Ovary (tissue), 9 donors: ENCODE results near the gene TMEM121. TPM values are rescaled to one million over a fixed set of nuclear protein-coding genes. Genes with fewer than 3 reads are reported as not detected.
"Not testable (repeated sequence)": the region's sequence is repeated elsewhere in the genome, so short reads cannot be mapped to it uniquely, and the experiment has no call there.

Experiments
- DNase-seq, 5 donors: peaks; one replicate each; pipeline ENCODE4 v3.0.0-alpha.2; 2019 to 2020
- H3K27ac ChIP-seq, 2 donors: fragments of 200-600 bp; one replicate each; pipeline versions ENCODE4 v1.5.1 to v1.8.0; 2019 to 2022
- H3K27me3 ChIP-seq: fragments of 200-600 bp; one replicate; pipeline ENCODE4 v1.8.0; 2022
- H3K36me3 ChIP-seq: fragments of 200-600 bp; sonication (generic); one replicate; pipeline ENCODE4 v1.5.1; 2019
- H3K4me1 ChIP-seq: one replicate; pipeline ENCODE4 v1.8.1; 2013; ENCODE audit warnings: mild to moderate bottlenecking, moderate library complexity; ENCODE audit not compliant: insufficient read depth
- H3K4me3 ChIP-seq: fragments of 200-600 bp; sonication (generic); one replicate; pipeline ENCODE4 v1.5.1; 2017
- H3K9me3 ChIP-seq, 2 donors: fragments of 200-600 bp in 1 of 2; sonication (generic) in 1 of 2; one replicate each; pipeline versions ENCODE4 v1.5.1 to v1.8.1; 2013 to 2019; ENCODE audit warnings: mild to moderate bottlenecking in 1 of 2, moderate library complexity in 1 of 2
- EP300 ChIP-seq: sonication (generic); formaldehyde crosslinking; IDR thresholded peaks from one replicate; pipeline ENCODE4 v1.6.1; 2017; ENCODE audit warnings: antibody characterized with exemption
- POLR2A ChIP-seq: fragments of 450-650 bp; IDR thresholded peaks from one replicate; pipeline ENCODE4 v1.6.1; 2017; ENCODE audit warnings: antibody characterized with exemption, mild to moderate bottlenecking, moderate library complexity
- WGBS, 3 donors: extraction: QIAGEN DNeasy Blood & Tissue Kit in 1 of 3; methylation state at CpG; one replicate each; pipeline versions ENCODE4 v1.1.5 to v1.1.7; 2013 to 2017; 5-methylcytosine and 5-hydroxymethylcytosine counted together
- intact Hi-C, 4 donors: fragments of 100-400 bp; cut with DNase I; formaldehyde crosslinking; loops; one replicate each; pipeline versions ENCODE4 v1.11.0 to v1.15.1; 2022 to 2023
- polyA plus RNA-seq, 2 donors: library from polyadenylated mRNA; stranded (reverse); fragments of 200-250 nt in 1 of 2; fragments of 350-450 nt in 1 of 2; fragmentation: Illumina TruSeq in 1 of 2; extraction: RNeasy Lipid Tissue Mini Kit (QIAGEN cat#74804) in 1 of 2; gene quantifications; one replicate each; pipeline ENCODE4 v1.2.3, GENCODE V29; 2013 to 2014
- total RNA-seq, 7 donors: library from RNA; depleted of rRNA in 2 of 7; stranded (reverse); fragments of >200 nt in 2 of 7; fragmentation: NEBNext Ultra II Directional in 3 of 7; extraction: Animal tissue kit (Norgen Biotek cat#: 25700) in 3 of 7; gene quantifications; one replicate each; pipeline versions ENCODE4 v1.1.0 to v1.2.4, GENCODE V29; 2016 to 2023
- TF ChIP-seq, protein P1 (sequence below), 3 donors: fragments of 450-650 bp in 2 of 3; fragments of 200-600 bp in 1 of 3; IDR thresholded peaks; one replicate each; pipeline versions ENCODE4 v1.5.1 to v1.8.0; 2016 to 2022; ENCODE audit warnings: antibody characterized with exemption in 3 of 3, mild to moderate bottlenecking in 1 of 3
- donor health status: DM: no; HTN: no; CAD: no; lungs with moderate emphysema.
- donor health status: DM: no; HTN: no; CAD: no.
- donor health status: Bipolar disorder and iron deficiency.
- donor health status: DM: yes; HTN: yes; CAD: no.
- donor health status: DM: no; HTN: no; CAD: no.
- donor health status: DM: yes; HTN: yes; CAD: no.

TMEM121 gene
- total and polyA plus RNA-seq, 9 donors = 3.3 to 9.0 (median 4.1) TPM; not detected in 1

DNA sequence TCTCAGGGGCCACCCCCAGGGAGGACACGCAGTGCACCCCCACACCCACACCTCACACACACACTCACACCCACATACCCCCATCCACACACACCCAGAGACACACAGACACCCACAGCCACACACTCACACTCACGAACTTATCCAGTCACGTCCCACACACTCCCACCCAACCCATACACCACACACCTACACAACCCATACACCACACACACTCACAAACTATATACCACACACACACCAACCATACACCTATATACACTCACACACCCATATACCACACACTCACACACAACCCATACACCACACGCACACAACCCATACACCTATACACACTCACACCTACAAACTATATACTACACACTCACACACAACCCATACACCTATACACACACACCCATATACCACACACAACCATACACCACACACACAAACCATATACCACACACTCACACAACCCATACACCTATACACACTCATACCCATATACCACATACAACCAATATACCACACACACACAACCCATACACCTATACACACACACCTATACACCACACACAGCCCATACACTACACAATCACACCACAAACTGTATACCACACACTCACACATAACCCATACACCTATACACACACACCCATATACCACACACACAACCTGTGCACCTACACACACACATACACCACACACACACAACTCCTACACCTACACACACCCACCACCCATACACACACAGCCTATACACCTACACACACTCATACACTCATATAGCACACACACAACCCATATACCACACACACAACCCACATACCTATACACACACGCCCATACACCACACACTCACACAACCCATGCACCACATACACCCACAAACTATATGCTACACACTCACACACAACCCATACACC, 42.7 kb downstream of the TMEM121 start:
- H3K27ac ChIP-seq = no peak overlapping the region
- intact Hi-C loops = loop anchor here in 1 of 4 donors (10.0 kb wide), 1 partner anchor 116 kb away; no protein-coding TSS in a partner anchor
- no peak for DNase-seq
- no peak overlapping the region for H3K4me3 ChIP-seq
- H3K27me3 ChIP-seq = no peaks in the 10 kb centered on the region
- no peak for TF ChIP-seq EP300
- no peak for TF ChIP-seq POLR2A
- TF ChIP-seq, protein P1, sequence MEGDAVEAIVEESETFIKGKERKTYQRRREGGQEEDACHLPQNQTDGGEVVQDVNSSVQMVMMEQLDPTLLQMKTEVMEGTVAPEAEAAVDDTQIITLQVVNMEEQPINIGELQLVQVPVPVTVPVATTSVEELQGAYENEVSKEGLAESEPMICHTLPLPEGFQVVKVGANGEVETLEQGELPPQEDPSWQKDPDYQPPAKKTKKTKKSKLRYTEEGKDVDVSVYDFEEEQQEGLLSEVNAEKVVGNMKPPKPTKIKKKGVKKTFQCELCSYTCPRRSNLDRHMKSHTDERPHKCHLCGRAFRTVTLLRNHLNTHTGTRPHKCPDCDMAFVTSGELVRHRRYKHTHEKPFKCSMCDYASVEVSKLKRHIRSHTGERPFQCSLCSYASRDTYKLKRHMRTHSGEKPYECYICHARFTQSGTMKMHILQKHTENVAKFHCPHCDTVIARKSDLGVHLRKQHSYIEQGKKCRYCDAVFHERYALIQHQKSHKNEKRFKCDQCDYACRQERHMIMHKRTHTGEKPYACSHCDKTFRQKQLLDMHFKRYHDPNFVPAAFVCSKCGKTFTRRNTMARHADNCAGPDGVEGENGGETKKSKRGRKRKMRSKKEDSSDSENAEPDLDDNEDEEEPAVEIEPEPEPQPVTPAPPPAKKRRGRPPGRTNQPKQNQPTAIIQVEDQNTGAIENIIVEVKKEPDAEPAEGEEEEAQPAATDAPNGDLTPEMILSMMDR (IDR thresholded peaks at IDR 0.05) = no peak
- H3K36me3 ChIP-seq = no peaks in the 10 kb centered on the region
- 61 to 79% (median 76%) methylated on average over 4 to 5 of the region's 5 CpGs for WGBS, 3 donors
- H3K9me3 ChIP-seq = no peaks in the 10 kb centered on the region
- no peaks in the 10 kb centered on the region for H3K4me1 ChIP-seq

DNA sequence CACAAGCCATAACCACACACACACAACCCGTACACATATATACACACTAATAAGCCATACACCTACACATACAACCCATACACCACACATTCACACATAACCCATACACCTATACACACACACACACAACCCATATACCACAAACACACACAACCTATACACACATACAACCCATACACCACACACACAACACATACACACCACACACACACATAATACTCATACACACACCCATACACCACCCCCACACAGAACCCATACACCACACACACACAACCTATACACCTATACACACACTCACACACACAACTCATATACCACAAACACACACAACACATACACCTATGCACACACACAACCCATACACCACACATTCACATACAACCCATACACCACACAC, 44.1 kb downstream of the TMEM121 start:
- no peaks in the 10 kb centered on the region for H3K9me3 ChIP-seq
- TF ChIP-seq, protein P1 (IDR thresholded peaks at IDR 0.05) = no peak
- TF ChIP-seq POLR2A = no peak
- no peak for TF ChIP-seq EP300
- no peak overlapping the region for H3K4me3 ChIP-seq
- WGBS, 3 donors = 92 to 96% (median 96%) methylated on average over 1 of the region's 1 CpG
- intact Hi-C loops = no loop called here
- H3K27me3 ChIP-seq = no peaks in the 10 kb centered on the region
- no peaks in the 10 kb centered on the region for H3K4me1 ChIP-seq
- DNase-seq = no peak
- no peak overlapping the region for H3K27ac ChIP-seq
- H3K36me3 ChIP-seq = no peaks in the 10 kb centered on the region

DNA sequence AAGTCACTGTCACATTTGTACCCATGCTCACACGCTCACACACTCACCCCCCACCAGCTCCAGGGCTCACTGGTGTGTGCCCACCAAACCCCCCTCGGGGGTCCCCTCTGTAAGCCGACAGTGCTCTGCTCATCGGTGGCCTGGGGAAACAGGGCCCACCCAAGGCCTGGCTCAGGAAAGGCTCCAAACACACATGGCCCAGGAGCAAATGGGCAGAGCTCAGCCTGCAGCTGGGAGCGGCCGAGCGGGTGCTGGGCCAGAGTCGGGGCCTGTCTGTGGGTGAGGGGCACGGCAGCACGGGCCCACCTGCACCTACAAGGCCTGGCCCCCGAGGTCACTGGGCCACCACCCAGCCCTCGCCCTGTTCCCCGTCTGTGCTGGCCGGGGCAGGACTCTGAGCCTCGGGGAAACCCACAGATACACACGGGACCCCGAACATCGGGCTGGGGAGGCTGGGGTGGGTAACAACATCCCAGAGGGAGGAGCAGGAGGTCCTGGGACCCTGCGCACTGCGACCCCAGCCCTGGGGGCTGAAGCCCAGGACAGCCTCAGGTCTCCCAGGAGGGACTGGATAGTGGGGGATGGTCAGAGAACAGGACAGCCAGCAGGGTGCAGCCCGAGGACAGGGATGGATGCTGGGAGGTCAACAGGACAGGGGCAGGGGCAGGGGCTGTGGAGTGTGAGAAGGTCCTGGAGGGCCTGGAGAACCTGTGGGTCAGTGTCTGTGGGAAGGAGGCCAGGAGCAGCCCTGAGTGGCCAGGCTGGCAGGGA, 45.0 kb downstream of the TMEM121 start:
- DNase-seq, H3K27me3 ChIP-seq, H3K4me1 ChIP-seq, intact Hi-C loops, H3K27ac ChIP-seq, H3K4me3 ChIP-seq, H3K36me3 ChIP-seq, H3K9me3 ChIP-seq: not testable (repeated sequence)
- 76 to 79% (median 78%) methylated on average over 14 to 21 of the region's 21 CpGs for WGBS, 3 donors

DNA sequence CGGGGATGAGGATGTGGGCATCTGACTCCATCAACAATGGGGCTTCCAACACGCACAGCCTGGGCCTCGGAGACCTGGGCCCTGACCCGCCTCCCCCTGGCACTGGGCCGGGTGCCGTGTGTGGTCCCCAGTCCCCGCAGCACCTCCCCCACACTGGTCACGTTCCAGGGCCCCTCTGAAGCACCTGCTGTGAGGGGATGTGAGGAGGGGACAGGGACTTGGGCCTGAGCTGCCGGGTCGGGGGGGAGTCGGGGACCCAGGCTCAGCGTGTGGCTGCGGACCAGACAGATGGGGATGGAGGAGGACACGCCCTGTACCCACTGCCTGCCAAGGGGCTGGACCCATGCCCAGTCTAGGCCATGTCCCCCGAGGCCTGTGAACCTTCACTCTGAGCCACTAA, 45.7 kb downstream of the TMEM121 start:
- H3K27me3 ChIP-seq, H3K27ac ChIP-seq, DNase-seq, H3K4me3 ChIP-seq, intact Hi-C loops, H3K4me1 ChIP-seq, H3K36me3 ChIP-seq, H3K9me3 ChIP-seq: not testable (repeated sequence)
- 64 to 100% (median 86%) methylated on average over 1 to 4 of the region's 15 CpGs for WGBS, 3 donors

DNA sequence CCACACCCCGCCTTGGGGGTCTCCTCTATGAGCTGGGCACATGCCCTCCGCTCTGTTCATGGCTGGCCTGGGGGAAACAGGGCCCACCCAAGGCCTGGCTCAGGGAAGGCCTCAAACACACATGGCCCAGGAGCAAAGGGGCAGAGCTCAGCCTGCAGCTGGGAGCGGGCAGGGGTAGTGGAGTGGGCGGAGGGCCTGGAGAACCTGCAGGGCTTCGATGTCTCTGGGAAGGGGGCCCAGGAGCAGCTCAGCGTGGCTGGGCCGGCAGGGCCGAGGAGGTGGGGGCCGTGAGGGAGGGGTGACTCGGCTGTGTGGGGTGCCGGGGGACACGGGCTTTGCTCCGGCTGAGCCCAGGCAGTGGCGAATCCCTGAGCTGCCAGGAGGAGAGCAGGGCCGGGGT, 47.5 kb downstream of the TMEM121 start:
- H3K9me3 ChIP-seq, H3K4me1 ChIP-seq, DNase-seq, H3K4me3 ChIP-seq, H3K36me3 ChIP-seq, intact Hi-C loops, H3K27me3 ChIP-seq, H3K27ac ChIP-seq: not testable (repeated sequence)
- WGBS, 3 donors = 81 to 86% (median 84%) methylated on average over 9 to 14 of the region's 15 CpGs

DNA sequence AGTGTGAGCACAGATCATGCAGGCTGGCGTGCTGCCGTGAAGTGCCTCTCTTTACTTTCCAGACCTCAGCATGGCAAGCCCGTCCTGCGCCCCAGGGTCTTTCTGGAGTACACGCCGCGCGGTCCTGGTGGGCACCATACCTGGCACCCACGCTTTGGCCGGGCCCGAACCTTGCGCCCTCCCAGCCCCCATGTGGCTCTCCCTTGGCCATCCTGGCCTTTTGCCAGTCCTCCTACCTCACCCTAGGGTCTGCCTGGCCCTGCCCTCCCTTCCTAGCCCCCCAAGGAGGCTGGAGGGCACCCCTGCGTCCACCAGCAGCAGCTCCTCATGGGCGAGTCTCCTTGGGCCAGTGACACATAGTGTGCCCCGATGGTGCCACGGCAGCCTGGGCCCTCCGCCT, 48.0 kb downstream of the TMEM121 start:
- H3K36me3 ChIP-seq, H3K27me3 ChIP-seq, DNase-seq, intact Hi-C loops, H3K9me3 ChIP-seq, H3K4me1 ChIP-seq, H3K27ac ChIP-seq, H3K4me3 ChIP-seq: not testable (repeated sequence)
- 100% methylated on average over 5 of the region's 17 CpGs; no CpG with 5 or more reads in 2 of the 3 donors for WGBS, 3 donors

DNA sequence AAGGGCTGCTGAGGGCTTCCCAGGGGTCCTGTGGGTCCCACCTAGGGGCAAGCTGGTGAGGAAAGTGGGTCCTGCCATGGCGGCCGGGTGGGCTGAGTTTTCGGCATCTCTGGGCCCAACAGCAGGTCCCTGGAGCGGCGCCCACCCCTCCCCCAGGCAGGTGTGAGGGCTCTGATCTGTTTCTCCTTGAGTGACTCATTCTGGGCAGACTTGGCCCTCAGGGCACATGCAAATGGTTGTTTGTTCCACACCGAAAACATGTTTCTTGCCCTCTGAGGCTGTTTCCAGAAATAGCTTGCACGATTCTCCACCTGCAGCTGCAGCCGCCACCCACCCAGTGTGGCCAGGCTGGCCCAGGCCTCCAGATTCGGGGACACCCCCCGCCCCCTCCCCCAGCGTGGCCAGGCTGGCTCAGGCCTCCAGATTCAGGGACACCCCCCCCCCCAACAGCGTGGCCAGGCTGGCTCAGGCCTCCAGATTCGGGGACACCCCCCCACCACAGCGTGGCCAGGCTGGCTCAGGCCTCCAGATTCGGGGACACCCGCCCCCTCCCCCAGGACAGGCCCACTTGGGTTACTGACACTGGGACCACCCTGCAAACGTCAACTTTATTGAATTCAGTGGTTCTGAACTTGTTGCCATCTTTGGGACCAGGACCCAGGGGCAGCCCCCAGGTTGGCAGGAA, 48.8 kb downstream of the TMEM121 start:
- H3K27ac ChIP-seq, H3K36me3 ChIP-seq, H3K4me1 ChIP-seq, H3K4me3 ChIP-seq, DNase-seq, intact Hi-C loops, H3K9me3 ChIP-seq, H3K27me3 ChIP-seq: not testable (repeated sequence)
- WGBS, 3 donors = 79 to 94% methylated on average over 3 to 6 of the region's 17 CpGs; no CpG with 5 or more reads in 1 of the 3 donors
